ENCODE measurements around the gene CCDC169.

GRCh38 chr13:36294096-36294495 lies 3.5 kb downstream of the CCDC169 start:
- TF ChIP-seq POLR2AphosphoS5 (IDR thresholded peaks at IDR 0.05; ENCODE audit: insufficient read depth, low read depth, low read length) (no peak), CTCF (IDR thresholded peaks at IDR 0.05; ENCODE audit: extremely low read depth in 1 of 2, insufficient read depth in 1 of 2, low read depth in 1 of 2, low read length in 2 of 2) (no peak), POLR2A (IDR thresholded peaks at IDR 0.05; ENCODE audit: low read depth, low read length) (no peak), GATA2 (IDR thresholded peaks at IDR 0.05; ENCODE audit: insufficient read depth, insufficient read length, low read depth, low read length) (no peak)
- TF ChIP-seq, protein P1, sequence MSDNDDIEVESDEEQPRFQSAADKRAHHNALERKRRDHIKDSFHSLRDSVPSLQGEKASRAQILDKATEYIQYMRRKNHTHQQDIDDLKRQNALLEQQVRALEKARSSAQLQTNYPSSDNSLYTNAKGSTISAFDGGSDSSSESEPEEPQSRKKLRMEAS (IDR thresholded peaks at IDR 0.05; ENCODE audit: insufficient read depth, insufficient read length) = no peak
